HCT116 (cell line): ENCODE data around the gene VPS41.

Experiments used
- EZH2 ChIP-seq: fragments of 200-600 bp; sonication (generic); IDR thresholded peaks from 2 replicates; pipeline ENCODE4 v1.6.1; 2017; ENCODE audit warnings: antibody characterized with exemption, mixed run types
- EZH2phosphoT487 ChIP-seq: fragments of 200-600 bp; IDR thresholded peaks from 2 replicates; pipeline ENCODE4 v1.6.1; 2018; ENCODE audit warnings: antibody characterized with exemption, borderline replicate concordance
- TF ChIP-seq, protein P1 (sequence below): IDR thresholded peaks from 2 replicates; pipeline ENCODE4 v1.6.1; 2011; ENCODE audit warnings: mild to moderate bottlenecking, low read length, moderate library complexity; ENCODE audit not compliant: insufficient replicate concordance; ENCODE audit errors: extremely low read depth
- TF ChIP-seq, protein P2 (sequence below), 3 experiments: fragments of 200-600 bp in 1 of 3; sonication (generic) in 1 of 3; IDR thresholded peaks in 2 of 3; conservative IDR thresholded peaks in 1 of 3; 2 replicates each; pipeline ENCODE4 v1.5.1; 2012 to 2017; ENCODE audit warnings: low read depth in 2 of 3, low read length in 2 of 3, antibody characterized with exemption in 1 of 3, borderline replicate concordance in 1 of 3, control low read depth in 1 of 3, mild to moderate bottlenecking in 1 of 3, mixed read lengths in 1 of 3, mixed run types in 1 of 3, moderate library complexity in 1 of 3; ENCODE audit not compliant: insufficient read depth in 1 of 3
- TF ChIP-seq, protein P3 (sequence below): IDR thresholded peaks from 2 replicates; pipeline ENCODE4 v1.6.1; 2012

DNA sequence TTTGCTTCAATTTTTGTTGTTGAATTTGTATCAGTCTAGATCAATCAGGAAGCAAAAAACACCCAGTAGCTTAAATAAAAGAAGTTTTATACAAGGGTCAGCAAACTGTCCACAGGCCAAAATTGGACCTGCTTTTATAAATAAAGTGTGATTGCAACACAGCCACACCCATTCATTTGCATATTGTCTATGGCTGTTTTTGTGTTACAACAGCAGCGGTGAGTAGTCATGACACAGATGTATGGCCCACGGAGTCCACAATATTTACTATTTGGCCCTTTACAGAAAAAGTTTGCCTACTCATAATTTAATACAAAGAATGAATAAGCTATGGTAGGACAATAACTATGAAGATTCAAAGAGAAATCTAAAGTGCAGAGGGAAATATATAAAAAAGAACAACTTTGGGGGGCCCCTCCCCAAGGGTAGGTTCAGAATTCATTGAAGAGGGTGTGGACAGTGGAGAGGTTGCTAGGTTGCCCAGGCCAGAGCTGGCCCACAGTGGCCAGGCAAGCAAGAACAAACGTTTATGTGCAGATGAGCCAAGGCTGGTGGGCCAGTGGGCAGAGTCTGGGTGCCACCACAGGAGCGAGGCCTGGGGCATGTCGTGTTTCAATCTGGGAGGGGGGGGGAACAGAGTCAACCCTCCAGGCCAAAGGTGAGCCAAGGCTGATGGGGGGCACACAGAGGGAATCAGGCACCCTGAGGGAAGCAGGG is 230.9 kb downstream of the VPS41 start:
- TF ChIP-seq, protein P1, sequence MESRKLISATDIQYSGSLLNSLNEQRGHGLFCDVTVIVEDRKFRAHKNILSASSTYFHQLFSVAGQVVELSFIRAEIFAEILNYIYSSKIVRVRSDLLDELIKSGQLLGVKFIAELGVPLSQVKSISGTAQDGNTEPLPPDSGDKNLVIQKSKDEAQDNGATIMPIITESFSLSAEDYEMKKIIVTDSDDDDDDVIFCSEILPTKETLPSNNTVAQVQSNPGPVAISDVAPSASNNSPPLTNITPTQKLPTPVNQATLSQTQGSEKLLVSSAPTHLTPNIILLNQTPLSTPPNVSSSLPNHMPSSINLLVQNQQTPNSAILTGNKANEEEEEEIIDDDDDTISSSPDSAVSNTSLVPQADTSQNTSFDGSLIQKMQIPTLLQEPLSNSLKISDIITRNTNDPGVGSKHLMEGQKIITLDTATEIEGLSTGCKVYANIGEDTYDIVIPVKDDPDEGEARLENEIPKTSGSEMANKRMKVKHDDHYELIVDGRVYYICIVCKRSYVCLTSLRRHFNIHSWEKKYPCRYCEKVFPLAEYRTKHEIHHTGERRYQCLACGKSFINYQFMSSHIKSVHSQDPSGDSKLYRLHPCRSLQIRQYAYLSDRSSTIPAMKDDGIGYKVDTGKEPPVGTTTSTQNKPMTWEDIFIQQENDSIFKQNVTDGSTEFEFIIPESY = no peak
- TF ChIP-seq, protein P2, sequence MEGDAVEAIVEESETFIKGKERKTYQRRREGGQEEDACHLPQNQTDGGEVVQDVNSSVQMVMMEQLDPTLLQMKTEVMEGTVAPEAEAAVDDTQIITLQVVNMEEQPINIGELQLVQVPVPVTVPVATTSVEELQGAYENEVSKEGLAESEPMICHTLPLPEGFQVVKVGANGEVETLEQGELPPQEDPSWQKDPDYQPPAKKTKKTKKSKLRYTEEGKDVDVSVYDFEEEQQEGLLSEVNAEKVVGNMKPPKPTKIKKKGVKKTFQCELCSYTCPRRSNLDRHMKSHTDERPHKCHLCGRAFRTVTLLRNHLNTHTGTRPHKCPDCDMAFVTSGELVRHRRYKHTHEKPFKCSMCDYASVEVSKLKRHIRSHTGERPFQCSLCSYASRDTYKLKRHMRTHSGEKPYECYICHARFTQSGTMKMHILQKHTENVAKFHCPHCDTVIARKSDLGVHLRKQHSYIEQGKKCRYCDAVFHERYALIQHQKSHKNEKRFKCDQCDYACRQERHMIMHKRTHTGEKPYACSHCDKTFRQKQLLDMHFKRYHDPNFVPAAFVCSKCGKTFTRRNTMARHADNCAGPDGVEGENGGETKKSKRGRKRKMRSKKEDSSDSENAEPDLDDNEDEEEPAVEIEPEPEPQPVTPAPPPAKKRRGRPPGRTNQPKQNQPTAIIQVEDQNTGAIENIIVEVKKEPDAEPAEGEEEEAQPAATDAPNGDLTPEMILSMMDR (IDR thresholded peaks at IDR 0.05 in 2 of 3, conservative IDR thresholded peaks at IDR 0.05 in 1 of 3; ENCODE audit: borderline replicate concordance in 1 of 3, insufficient read depth in 1 of 3, low read depth in 2 of 3, low read length in 2 of 3) = no peak
- TF ChIP-seq EZH2phosphoT487 (no peak), EZH2 (no peak)
- TF ChIP-seq, protein P3, sequence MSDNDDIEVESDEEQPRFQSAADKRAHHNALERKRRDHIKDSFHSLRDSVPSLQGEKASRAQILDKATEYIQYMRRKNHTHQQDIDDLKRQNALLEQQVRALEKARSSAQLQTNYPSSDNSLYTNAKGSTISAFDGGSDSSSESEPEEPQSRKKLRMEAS = no peak
